Measurements from ENCODE around the gene FAM229A. TPM values are rescaled to one million over a fixed set of nuclear protein-coding genes. Genes with fewer than 3 reads are reported as not detected.

FAM229A gene
- total RNA-seq, 5 donors from 2014 or later (not counting 1 experiment from before 2014, with no cell fraction given): 27.0 to 43.0 (median 32.0) TPM

Other genes with a start within 250 kb of the FAM229A start
- 10 to 100 TPM; 25.3 to 47.7 (median 43.8) TPM for gene TXLNA, start 182.8 kb downstream of the FAM229A start, total RNA-seq
- gene CCDC28B, start 161.9 kb downstream of the FAM229A start, total RNA-seq: 1 to 10 TPM; 6.5 to 9.0 (median 6.8) TPM
- gene IQCC, start 156.8 kb downstream of the FAM229A start, total RNA-seq: 1 to 10 TPM; 1.3 to 3.6 (median 2.3) TPM
- under 1 TPM in 1 of 5 donors, not detected in 4; 0.18 TPM for gene DCDC2B, start 153.4 kb downstream of the FAM229A start, total RNA-seq
- 10 to 100 TPM; 14.0 to 29.6 (median 26.0) TPM for gene TMEM234, start 140.1 kb downstream of the FAM229A start, total RNA-seq
- gene EIF3I, start 140.1 kb downstream of the FAM229A start, total RNA-seq: 100 to 1,000 TPM in 2 of 5 donors, 10 to 100 TPM in 3; 94.9 to 117 (median 98.4) TPM
- gene FAM167B, start 115.3 kb downstream of the FAM229A start, total RNA-seq: 1 to 10 TPM in 1 of 5 donors, under 1 TPM in 4; 0.65 to 1.0 (median 0.95) TPM
- 100 to 1,000 TPM; 341 to 489 (median 428) TPM for gene LCK, start 111.2 kb downstream of the FAM229A start, total RNA-seq
- 100 to 1,000 TPM; 117 to 153 (median 142) TPM for gene HDAC1, start 70.4 kb downstream of the FAM229A start, total RNA-seq
- 10 to 100 TPM; 28.1 to 46.5 (median 41.4) TPM for gene MARCKSL1, start 26.3 kb downstream of the FAM229A start, total RNA-seq
- gene TSSK3, start 54 bp upstream of the FAM229A start, total RNA-seq: 1 to 10 TPM in 3 of 5 donors, under 1 TPM in 1, not detected in 1; 0.65 to 4.3 (median 2.3) TPM
- gene BSDC1, start 32.0 kb upstream of the FAM229A start, total RNA-seq: 100 to 1,000 TPM in 3 of 5 donors, 10 to 100 TPM in 2; 93.4 to 190 (median 105) TPM
- gene ZBTB8B, start 102.6 kb upstream of the FAM229A start, total RNA-seq: under 1 TPM in 1 of 5 donors, not detected in 4; 0.03 TPM
- under 1 TPM in 4 of 5 donors, not detected in 1; 0.05 to 0.13 (median 0.11) TPM for gene ZBTB8A, start 176.9 kb upstream of the FAM229A start, total RNA-seq

Data from T-cell (primary cell).